Upper lobe of left lung (tissue), 4 donors: ENCODE measurements around the gene VAV2.

Source experiments
- EP300 ChIP-seq, 4 donors: sonication (generic); formaldehyde crosslinking; IDR thresholded peaks; one replicate each; pipeline ENCODE4 v1.5.1; 2017; ENCODE audit warnings: antibody characterized with exemption in 4 of 4, control low read depth in 2 of 4
- POLR2A ChIP-seq, 4 donors: fragments of 450-650 bp; IDR thresholded peaks; one replicate each; pipeline ENCODE4 v1.5.1; 2016 to 2017; ENCODE audit warnings: antibody characterized with exemption in 4 of 4, mild to moderate bottlenecking in 2 of 4
- POLR2AphosphoS5 ChIP-seq, 2 donors: sonication (generic); formaldehyde crosslinking; IDR thresholded peaks; one replicate each; pipeline ENCODE4 v1.5.1; 2017; ENCODE audit warnings: antibody characterized with exemption in 2 of 2
- TF ChIP-seq, protein P1 (sequence below), 6 experiments: fragments of 450-650 bp in 4 of 6; fragments of 200-600 bp in 2 of 6; sonication (generic) in 2 of 6; IDR thresholded peaks; one replicate each; pipeline ENCODE4 v1.5.1; 2016 to 2019; ENCODE audit warnings: antibody characterized with exemption in 6 of 6

DNA sequence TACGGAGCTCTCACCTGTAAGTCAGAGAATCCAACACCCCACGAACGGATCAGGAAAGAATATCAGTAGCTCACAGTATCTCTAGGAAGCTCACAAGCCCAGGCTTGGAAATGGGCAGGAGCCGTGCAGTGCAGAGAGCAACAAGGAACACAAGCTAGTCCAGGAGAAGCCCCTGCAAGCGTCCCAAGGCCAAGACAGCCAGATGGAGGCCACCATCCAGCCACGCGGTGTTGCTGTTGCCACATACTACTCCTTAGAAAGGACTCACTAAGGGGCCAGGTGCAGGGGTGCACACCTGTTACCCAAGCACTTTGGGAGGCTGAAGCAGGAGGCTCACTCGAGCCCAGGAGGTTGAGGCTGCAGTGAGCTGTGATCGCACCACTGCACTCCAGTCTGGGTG, 15.4 kb upstream of the VAV2 start:
- TF ChIP-seq, protein P1, sequence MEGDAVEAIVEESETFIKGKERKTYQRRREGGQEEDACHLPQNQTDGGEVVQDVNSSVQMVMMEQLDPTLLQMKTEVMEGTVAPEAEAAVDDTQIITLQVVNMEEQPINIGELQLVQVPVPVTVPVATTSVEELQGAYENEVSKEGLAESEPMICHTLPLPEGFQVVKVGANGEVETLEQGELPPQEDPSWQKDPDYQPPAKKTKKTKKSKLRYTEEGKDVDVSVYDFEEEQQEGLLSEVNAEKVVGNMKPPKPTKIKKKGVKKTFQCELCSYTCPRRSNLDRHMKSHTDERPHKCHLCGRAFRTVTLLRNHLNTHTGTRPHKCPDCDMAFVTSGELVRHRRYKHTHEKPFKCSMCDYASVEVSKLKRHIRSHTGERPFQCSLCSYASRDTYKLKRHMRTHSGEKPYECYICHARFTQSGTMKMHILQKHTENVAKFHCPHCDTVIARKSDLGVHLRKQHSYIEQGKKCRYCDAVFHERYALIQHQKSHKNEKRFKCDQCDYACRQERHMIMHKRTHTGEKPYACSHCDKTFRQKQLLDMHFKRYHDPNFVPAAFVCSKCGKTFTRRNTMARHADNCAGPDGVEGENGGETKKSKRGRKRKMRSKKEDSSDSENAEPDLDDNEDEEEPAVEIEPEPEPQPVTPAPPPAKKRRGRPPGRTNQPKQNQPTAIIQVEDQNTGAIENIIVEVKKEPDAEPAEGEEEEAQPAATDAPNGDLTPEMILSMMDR (IDR thresholded peaks at IDR 0.05) = no peak
- TF ChIP-seq POLR2A (IDR thresholded peaks at IDR 0.05) (no peak), POLR2AphosphoS5 (IDR thresholded peaks at IDR 0.05) (no peak), EP300 (IDR thresholded peaks at IDR 0.05) (no peak)
